Fibroblast of lung (primary cell): Measurements from ENCODE around the gene SLC24A1.

Experiments used
- EZH2 ChIP-seq: IDR thresholded peaks from 2 replicates; pipeline ENCODE4 v1.5.1; 2012; ENCODE audit warnings: low read length, control low read depth, mild to moderate bottlenecking; ENCODE audit errors: missing control alignments
- TF ChIP-seq, protein P1 (sequence below), 2 donors: IDR thresholded peaks in 1 of 2; conservative IDR thresholded peaks in 1 of 2; 1 replicate in 1 of 2; 2 replicates in 1 of 2; pipeline ENCODE4 v1.5.1; 2011 to 2012; ENCODE audit warnings: low read length in 2 of 2, control low read depth in 1 of 2, inconsistent platforms in 1 of 2, low read depth in 1 of 2, mild to moderate bottlenecking in 1 of 2

DNA sequence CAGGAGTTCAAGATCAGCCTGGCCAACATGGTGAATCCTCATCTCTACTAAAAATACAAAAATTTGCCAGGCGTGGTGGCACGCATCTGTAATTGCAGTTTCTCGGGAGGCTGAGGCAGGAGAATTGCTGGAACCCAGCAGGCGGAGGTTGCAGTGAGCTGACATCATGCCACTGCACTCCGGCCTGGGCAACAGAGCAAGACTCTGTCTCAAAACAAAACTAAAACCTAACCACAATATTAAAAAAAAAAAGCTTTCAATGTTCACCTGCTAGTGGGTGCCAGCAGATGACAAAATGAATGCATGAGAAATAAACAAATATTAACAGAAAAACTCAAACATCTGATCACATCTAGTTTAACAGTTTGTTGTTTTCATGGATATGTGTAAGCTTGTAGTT is 9.0 kb downstream of the SLC24A1 start:
- TF ChIP-seq, protein P1, sequence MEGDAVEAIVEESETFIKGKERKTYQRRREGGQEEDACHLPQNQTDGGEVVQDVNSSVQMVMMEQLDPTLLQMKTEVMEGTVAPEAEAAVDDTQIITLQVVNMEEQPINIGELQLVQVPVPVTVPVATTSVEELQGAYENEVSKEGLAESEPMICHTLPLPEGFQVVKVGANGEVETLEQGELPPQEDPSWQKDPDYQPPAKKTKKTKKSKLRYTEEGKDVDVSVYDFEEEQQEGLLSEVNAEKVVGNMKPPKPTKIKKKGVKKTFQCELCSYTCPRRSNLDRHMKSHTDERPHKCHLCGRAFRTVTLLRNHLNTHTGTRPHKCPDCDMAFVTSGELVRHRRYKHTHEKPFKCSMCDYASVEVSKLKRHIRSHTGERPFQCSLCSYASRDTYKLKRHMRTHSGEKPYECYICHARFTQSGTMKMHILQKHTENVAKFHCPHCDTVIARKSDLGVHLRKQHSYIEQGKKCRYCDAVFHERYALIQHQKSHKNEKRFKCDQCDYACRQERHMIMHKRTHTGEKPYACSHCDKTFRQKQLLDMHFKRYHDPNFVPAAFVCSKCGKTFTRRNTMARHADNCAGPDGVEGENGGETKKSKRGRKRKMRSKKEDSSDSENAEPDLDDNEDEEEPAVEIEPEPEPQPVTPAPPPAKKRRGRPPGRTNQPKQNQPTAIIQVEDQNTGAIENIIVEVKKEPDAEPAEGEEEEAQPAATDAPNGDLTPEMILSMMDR (conservative IDR thresholded peaks at IDR 0.05 in 1 of 2, IDR thresholded peaks at IDR 0.05 in 1 of 2; ENCODE audit: low read depth in 1 of 2, low read length in 2 of 2) = no peak
- TF ChIP-seq EZH2 = no peak
